Lung (tissue), 16 donors: Measurements from ENCODE around the gene CTSZ. TPM values are rescaled to one million over a fixed set of nuclear protein-coding genes. Genes with fewer than 3 reads are reported as not detected.

Experiments used
- ATAC-seq: fragments of 200-7000 bp; cut with Tn5 transposase; one replicate; pipeline ENCODE4 v1.9.1; 2020; ENCODE audit warnings: moderate number of reproducible peaks; ENCODE audit not compliant: insufficient read depth, low FRiP score
- DNase-seq, 3 donors: peaks; one replicate each; pipeline ENCODE4 v3.0.0-alpha.2; 2013 to 2017
- H3K27ac ChIP-seq, 2 donors: one replicate each; pipeline ENCODE4 v1.5.1; 2013; ENCODE audit warnings: mild to moderate bottlenecking in 2 of 2, moderate library complexity in 2 of 2, control low read depth in 1 of 2, inconsistent platforms in 1 of 2, low read depth in 1 of 2, low read length in 1 of 2
- H3K27me3 ChIP-seq, 3 donors: one replicate each; pipeline ENCODE4 v1.5.1; 2013; ENCODE audit warnings: low read length in 2 of 3; ENCODE audit not compliant: control insufficient read depth in 3 of 3, insufficient read depth in 3 of 3
- H3K36me3 ChIP-seq, 4 donors: one replicate each; pipeline ENCODE4 v1.5.1; 2013; ENCODE audit warnings: low read length in 4 of 4, mild to moderate bottlenecking in 1 of 4, moderate library complexity in 1 of 4; ENCODE audit not compliant: control insufficient read depth in 4 of 4, insufficient read depth in 4 of 4
- H3K4me1 ChIP-seq, 5 donors: one replicate each; pipeline ENCODE4 v1.5.1; 2013; ENCODE audit warnings: low read length in 5 of 5, mild to moderate bottlenecking in 2 of 5, moderate library complexity in 1 of 5; ENCODE audit not compliant: control insufficient read depth in 5 of 5, insufficient read depth in 5 of 5
- H3K4me3 ChIP-seq: one replicate; pipeline ENCODE4 v1.5.1; 2013; ENCODE audit warnings: mild to moderate bottlenecking, control low read depth, moderate library complexity
- H3K9ac ChIP-seq, 2 donors: one replicate each; pipeline ENCODE4 v1.5.1; 2013; ENCODE audit warnings: low read length in 2 of 2, control low read depth in 1 of 2; ENCODE audit not compliant: insufficient read depth in 1 of 2
- H3K9me3 ChIP-seq, 4 donors: one replicate each; pipeline ENCODE4 v1.5.1; 2013; ENCODE audit warnings: low read length in 3 of 4, mild to moderate bottlenecking in 1 of 4, moderate library complexity in 1 of 4; ENCODE audit not compliant: control insufficient read depth in 4 of 4, insufficient read depth in 3 of 4
- WGBS, 2 donors: extraction: QIAGEN DNeasy Blood & Tissue Kit; methylation state at CpG; one replicate each; pipeline ENCODE4 v1.1.7; 2013; 5-methylcytosine and 5-hydroxymethylcytosine counted together
- long read RNA-seq, 5 donors: transcript quantifications; one replicate each; lab custom pipeline, GENCODE V29; 2026
- polyA plus RNA-seq, 2 donors: library from polyadenylated mRNA; stranded (reverse); fragments of 200-250 nt; gene quantifications; one replicate each; pipeline ENCODE4 v1.2.1, GENCODE V29; 2013
- total RNA-seq, 2 donors: library from RNA; depleted of rRNA in 1 of 2; stranded (reverse); fragments of >200 nt in 1 of 2; gene quantifications; one replicate each; pipeline ENCODE4 v1.2.1, GENCODE V29; 2014 to 2021
- TF ChIP-seq, protein P1 (sequence below): IDR thresholded peaks from 2 replicates; pipeline ENCODE4 v1.5.1; 2012; ENCODE audit warnings: mild to moderate bottlenecking; ENCODE audit errors: control extremely low read depth, extremely low read depth
- donor health status: control.
- donor health status: control.
- donor health status: Bipolar disorder and iron deficiency.
- donor health status: healthy.
- donor health status: DM: yes; HTN: yes; CAD: no.

Gene CTSZ
- total RNA-seq (100 to 1,000 TPM; 105 to 393 TPM), polyA plus RNA-seq (100 to 1,000 TPM; 189 to 558 TPM)
- long read RNA-seq, donor 1, partial matches to known transcripts = 0 of 4 reads
- long read RNA-seq, donor 1, other reads (novel, unspliced or antisense) = 0 of 4 reads
- long read RNA-seq, donor 2, transcript CTSZ-201 (6 exons, 1,495 nt) = major isoform, 6 of 13 reads
- long read RNA-seq, donor 2, partial matches to known transcripts = 5 of 13 reads
- long read RNA-seq, donor 2, other reads (novel, unspliced or antisense) = 0 of 13 reads
- long read RNA-seq, donor 3, transcript CTSZ-201 (6 exons, 1,495 nt) = major isoform, 5 of 9 reads
- long read RNA-seq, donor 3, partial matches to known transcripts = 0 of 9 reads
- long read RNA-seq, donor 3, other reads (novel, unspliced or antisense) = 0 of 9 reads
- long read RNA-seq, donor 4, partial matches to known transcripts = 0 of 3 reads
- long read RNA-seq, donor 4, other reads (novel, unspliced or antisense) = 0 of 3 reads
- long read RNA-seq, donor 5, transcript CTSZ-201 (6 exons, 1,495 nt) = major isoform, 23 of 34 reads
- long read RNA-seq, donor 5, partial matches to known transcripts = 7 of 34 reads
- long read RNA-seq, donor 5, other reads (novel, unspliced or antisense) = 0 of 34 reads

DNA sequence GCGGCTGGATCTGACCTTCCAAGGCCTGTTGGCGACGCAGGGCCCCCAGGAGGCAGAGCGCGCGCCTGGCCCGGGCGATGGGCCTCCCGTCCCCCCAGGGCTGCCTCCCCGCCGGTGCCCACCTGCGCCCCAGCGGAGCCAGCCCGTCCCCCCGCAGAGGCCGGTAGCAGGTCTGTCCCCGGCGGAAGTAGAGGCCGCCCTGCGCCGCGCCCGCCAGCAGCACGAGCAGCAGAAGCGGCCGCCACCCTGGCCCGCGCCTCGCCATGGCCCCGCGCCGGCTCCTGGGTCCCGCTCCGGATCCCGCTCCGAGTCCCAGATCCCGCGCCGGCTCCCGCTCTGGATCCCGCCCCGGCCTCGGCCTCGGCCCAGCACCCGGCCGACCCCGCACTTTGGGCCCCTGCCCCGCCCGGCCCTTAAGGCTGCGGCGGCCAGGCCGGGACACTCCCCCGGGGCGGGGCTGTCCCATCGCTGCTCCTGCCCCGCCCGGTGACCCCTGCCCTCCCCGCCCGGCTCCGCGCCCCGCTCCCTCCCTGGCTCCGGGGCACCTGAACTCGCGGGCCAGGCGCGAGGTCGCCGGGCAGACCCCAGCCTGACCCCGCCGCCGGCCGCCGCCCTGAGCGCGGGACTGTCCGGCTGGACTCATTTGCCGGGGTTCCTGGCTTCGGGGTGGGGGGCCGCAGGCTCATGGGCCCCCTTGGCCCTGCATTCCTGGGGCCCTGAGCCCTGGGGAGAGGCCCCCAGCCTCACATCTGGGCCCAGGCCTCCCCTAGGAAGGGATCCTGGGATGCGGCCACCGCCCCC, at the start of gene CTSZ:
CTSZ (minus strand) TSS at position 391 of the 801 bp plus-strand sequence; CDS start at position 265, 126 bp downstream.
- Histone ChIP-seq H3K9ac (peak within 1 kb of the TSS; percentile 65 to 67), H3K4me1 (peaks cover 0 to 29% (median 14%) of the 10 kb centered on the region in 5 donors), H3K9me3 (no peaks in the 10 kb centered on the region), H3K36me3 (peaks cover 0 to 13% (median 0%) of the 10 kb centered on the region in 4 donors), H3K4me3 (peak within 1 kb of the TSS; percentile 78), H3K27ac (peak within 1 kb of the TSS; percentile 86 to 95), H3K27me3 (no peaks in the 10 kb centered on the region)
- DNase-seq (peak; percentile 58 to 81 (median 73)), ATAC-seq (peak; percentile 63)
- 4 to 5% methylated on average over 38 to 82 of the region's 82 CpGs for WGBS, 2 donors
- TF ChIP-seq, protein P1, sequence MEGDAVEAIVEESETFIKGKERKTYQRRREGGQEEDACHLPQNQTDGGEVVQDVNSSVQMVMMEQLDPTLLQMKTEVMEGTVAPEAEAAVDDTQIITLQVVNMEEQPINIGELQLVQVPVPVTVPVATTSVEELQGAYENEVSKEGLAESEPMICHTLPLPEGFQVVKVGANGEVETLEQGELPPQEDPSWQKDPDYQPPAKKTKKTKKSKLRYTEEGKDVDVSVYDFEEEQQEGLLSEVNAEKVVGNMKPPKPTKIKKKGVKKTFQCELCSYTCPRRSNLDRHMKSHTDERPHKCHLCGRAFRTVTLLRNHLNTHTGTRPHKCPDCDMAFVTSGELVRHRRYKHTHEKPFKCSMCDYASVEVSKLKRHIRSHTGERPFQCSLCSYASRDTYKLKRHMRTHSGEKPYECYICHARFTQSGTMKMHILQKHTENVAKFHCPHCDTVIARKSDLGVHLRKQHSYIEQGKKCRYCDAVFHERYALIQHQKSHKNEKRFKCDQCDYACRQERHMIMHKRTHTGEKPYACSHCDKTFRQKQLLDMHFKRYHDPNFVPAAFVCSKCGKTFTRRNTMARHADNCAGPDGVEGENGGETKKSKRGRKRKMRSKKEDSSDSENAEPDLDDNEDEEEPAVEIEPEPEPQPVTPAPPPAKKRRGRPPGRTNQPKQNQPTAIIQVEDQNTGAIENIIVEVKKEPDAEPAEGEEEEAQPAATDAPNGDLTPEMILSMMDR = no peak

DNA sequence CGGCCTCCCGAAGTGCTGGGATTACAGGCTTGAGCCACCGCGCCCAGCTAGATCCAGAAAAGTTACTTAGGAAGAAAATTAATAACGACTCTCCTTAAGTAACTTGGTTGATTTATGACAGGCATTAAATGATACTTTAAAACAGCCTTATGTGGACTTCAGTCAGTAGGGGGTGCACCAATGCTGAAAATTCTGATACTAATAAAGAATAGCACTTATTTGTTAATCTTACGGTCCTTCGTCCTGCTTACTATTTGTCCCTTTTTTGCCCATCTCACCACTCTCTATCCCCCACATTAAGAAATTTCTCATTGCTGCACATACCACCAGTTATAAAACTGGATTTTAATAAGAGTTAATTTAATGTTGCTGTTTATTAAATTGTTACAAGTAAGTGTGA, 48.2 kb upstream of the CTSZ start:
- no peak overlapping the region for H3K9ac ChIP-seq

DNA sequence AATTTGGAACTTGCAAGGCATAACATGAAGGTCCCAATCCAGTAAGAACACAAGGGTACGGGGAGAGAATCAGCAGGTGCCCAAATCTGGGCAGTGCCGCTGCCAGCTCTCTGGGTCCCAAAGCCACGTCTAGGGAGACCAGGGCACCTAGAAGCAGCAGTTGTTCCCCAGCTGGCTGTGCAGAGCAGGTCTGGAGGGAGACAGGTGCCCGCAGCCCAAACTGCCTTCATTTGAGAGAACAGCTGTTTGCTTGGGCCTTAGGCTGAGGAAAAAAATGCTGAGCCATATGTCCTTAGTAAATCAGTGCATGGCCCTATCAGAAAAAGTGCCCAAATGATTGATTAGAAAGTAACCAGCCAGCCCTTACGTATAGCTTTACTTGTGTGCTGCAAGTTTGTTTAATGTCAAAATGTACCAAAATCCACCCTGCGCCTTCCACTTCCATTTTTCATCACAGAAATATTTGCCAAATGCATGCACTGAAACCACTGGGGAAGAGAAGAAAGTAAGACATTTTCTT, 44.7 kb upstream of the CTSZ start:
- H3K9ac ChIP-seq = no peak overlapping the region
- no peak overlapping the region for H3K4me3 ChIP-seq
- 89 to 91% methylated on average over 6 of the region's 6 CpGs for WGBS, 2 donors
- H3K36me3 ChIP-seq = no peaks in the 10 kb centered on the region
- TF ChIP-seq, protein P1 = no peak
- no peak for DNase-seq
- no peak overlapping the region for H3K27ac ChIP-seq
- H3K27me3 ChIP-seq = peaks cover 0 to 3% (median 2%) of the 10 kb centered on the region in 3 donors
- no peaks in the 10 kb centered on the region for H3K9me3 ChIP-seq
- no peak for ATAC-seq
- H3K4me1 ChIP-seq = peaks cover 0 to 8% (median 0%) of the 10 kb centered on the region in 5 donors

More for the DNA sequence above, 48.2 kb upstream of the CTSZ start:
- no peak overlapping the region for H3K27ac ChIP-seq
- TF ChIP-seq, protein P1 = peak; percentile 14
- H3K27me3 ChIP-seq = peaks cover 0 to 3% (median 0%) of the 10 kb centered on the region in 3 donors
- DNase-seq (peak in 1 of 3 donors; percentile 30), ATAC-seq (no peak)
- no peak overlapping the region for H3K4me3 ChIP-seq
- H3K4me1 ChIP-seq = no peaks in the 10 kb centered on the region
- H3K9me3 ChIP-seq = no peaks in the 10 kb centered on the region
- WGBS, 2 donors = 62 to 63% methylated on average over 7 of the region's 7 CpGs
- no peaks in the 10 kb centered on the region for H3K36me3 ChIP-seq
